Sigmoid colon (tissue), 4 donors: ENCODE measurements around the gene STK24.

ENCODE experiments used
- EP300 ChIP-seq, 4 donors: sonication (generic); formaldehyde crosslinking; IDR thresholded peaks; one replicate each; pipeline ENCODE4 v1.6.1; 2017; ENCODE audit warnings: antibody characterized with exemption in 4 of 4
- POLR2AphosphoS5 ChIP-seq, 4 donors: sonication (generic); formaldehyde crosslinking; IDR thresholded peaks; one replicate each; pipeline ENCODE4 v1.6.1; 2017; ENCODE audit warnings: antibody characterized with exemption in 4 of 4

- TF ChIP-seq EP300 (IDR thresholded peaks at IDR 0.05) (no peak), POLR2AphosphoS5 (IDR thresholded peaks at IDR 0.05) (no peak)
Measured at GRCh38 chr13:98517576-98518310, 59.2 kb downstream of the STK24 start.
